Fibroblast of gingiva (primary cell): ENCODE measurements around the gene CCN6.
"Not testable (repeated sequence)": the region's sequence is repeated elsewhere in the genome, so short reads cannot be mapped to it uniquely, and the experiment has no call there.

Experiments used
- DNase-seq: peaks from one replicate; pipeline ENCODE4 v3.0.0-alpha.2; 2011; ENCODE audit warnings: low read depth

CCN6 gene

DNA sequence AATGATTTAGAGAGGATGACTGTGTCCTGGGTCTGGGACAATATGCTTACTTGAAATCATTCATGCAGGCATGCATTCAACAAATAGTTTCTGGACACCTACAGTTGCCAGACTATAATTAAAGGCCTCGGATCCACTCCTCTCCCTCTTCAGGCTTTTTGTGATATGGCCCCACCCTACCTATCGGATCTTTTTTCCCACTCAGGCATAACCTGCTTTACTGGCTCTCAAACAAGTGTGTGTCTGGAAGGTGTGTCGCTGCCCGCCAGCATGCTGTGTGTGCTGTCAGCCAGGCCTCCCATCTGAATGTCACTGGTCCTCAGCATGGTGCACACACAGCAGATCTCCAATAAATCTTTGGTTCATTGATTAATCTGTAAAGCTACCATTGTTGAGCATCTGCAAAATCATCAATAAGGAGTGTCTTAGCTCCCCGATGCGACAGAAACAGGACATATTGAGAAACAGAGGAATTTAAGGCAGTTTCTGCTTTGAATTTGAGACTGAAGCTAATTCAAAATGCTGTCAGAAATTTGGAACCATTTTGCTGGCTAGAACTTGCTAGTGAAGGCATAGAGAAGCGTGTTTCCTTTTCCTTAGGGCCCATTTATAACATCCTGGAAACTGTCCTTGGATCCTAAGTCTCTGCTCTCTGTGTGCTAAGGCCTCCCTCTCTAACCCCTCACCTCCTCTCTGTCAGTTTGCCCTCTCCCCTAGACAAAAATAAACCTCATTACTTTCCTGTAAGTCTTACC is 23.5 kb upstream of the CCN6 start:
- DNase-seq: no peak

DNA sequence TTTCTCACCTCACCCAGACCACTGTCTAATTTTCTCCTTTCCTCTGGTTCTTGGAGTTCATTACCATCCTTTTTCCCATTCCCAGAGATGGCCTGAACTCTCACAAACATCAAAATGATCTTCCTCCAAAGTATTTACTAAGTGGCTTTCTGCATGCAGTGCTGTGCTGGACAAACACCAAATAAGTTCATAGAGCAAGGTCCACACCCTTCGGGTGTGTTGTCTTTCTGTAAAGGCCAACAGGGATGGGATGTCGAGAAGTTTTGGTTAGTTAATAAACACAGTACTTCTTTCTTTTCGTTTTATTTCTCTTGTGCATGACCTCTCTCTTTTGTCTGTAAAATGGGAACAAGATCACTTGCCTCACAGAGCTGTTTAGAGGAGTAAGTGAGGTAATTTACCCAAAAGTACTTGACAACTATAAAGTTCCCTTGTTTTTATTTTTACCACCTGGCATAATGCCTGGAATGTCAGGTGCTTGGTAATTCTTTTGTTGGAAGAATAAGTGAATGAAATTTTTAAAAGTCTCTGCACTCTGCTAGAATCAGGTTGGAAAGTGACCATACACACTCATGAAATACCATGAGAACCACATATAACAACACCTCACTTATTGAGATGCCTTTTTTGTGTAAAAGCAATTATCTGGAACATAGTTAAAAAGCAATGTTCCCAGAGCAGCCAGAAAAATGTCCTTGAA is 22.8 kb upstream of the CCN6 start:
- DNase-seq: no peak

DNA sequence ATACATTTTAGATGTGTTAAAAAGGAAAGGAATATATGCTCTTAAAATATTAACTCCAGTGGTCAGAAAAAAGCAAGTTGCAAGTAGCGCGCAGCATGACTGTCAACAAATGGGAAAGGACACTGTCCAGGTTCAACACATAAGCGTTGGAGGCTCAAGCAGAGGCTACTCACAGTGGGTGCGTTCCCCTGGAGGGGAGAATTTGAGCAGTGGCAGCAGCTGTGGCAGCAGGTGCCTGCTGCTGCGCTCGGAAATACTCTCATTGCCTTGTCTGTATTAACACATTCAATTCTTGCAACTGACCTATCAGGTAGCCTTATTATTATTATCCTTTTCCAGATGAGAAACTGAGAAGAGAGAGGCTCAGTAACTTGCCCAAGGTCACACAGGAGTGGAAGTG is 21.9 kb upstream of the CCN6 start:
- no peak for DNase-seq

GRCh38 chr6:112032728-112033127 is 21.2 kb upstream of the CCN6 start:
- no peak for DNase-seq

- DNase-seq: no peak
Observed at GRCh38 chr6:112033791-112034615, 19.9 kb upstream of the CCN6 start.

DNA sequence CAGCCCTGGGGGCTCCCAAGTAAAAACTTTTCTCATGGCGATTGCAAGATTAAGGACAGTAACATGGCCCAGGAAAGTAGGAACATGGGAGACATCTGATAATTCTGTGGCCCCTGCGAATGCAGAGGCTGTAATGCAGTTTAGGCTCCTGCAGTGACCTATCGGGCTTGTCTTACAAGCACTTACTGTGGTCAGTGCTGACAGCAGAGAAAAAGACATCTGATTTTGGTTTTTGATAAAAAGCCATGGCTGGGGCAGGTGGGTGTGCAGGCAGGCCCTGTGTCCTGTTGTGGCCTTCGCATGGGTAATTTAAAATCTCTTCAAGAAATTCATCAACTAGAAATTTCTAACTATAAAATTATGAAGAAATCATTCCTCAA is 19.3 kb upstream of the CCN6 start:
- no peak for DNase-seq

- DNase-seq: no peak
Observed at GRCh38 chr6:112036088-112036637, 17.7 kb upstream of the CCN6 start.

DNA sequence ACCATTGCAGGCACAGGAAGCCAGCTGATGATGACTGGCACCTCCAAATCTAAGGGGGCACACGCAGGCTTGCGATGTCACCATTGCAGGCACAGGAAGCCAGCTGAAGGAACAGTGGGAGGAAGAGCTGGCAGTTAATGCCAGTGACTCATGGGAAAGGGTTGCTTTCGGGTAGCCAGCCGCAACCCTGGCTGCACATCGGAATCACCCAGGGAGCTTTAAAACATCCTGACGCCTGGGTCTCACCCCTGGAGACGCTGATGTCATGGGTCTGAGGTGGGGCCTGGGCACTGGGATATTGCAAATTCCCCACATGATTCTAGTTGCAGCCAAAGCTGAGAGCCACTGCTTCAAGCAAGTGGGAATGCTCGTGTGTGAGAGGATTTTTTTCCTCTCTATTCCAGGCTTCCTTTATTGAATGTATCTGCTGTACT is 16.1 kb upstream of the CCN6 start:
- peak; percentile 97 for DNase-seq

GRCh38 chr6:112038268-112038667 is 15.6 kb upstream of the CCN6 start:
- peak; percentile 36 for DNase-seq

- DNase-seq: peak; percentile 23
Observed at GRCh38 chr6:112038756-112039430, 15.0 kb upstream of the CCN6 start.

GRCh38 chr6:112039431-112039770 is 14.5 kb upstream of the CCN6 start:
- no peak for DNase-seq

- no peak for DNase-seq
Observed at GRCh38 chr6:112040956-112041355, 12.9 kb upstream of the CCN6 start.

GRCh38 chr6:112041535-112041934 is 12.4 kb upstream of the CCN6 start:
- no peak for DNase-seq

DNA sequence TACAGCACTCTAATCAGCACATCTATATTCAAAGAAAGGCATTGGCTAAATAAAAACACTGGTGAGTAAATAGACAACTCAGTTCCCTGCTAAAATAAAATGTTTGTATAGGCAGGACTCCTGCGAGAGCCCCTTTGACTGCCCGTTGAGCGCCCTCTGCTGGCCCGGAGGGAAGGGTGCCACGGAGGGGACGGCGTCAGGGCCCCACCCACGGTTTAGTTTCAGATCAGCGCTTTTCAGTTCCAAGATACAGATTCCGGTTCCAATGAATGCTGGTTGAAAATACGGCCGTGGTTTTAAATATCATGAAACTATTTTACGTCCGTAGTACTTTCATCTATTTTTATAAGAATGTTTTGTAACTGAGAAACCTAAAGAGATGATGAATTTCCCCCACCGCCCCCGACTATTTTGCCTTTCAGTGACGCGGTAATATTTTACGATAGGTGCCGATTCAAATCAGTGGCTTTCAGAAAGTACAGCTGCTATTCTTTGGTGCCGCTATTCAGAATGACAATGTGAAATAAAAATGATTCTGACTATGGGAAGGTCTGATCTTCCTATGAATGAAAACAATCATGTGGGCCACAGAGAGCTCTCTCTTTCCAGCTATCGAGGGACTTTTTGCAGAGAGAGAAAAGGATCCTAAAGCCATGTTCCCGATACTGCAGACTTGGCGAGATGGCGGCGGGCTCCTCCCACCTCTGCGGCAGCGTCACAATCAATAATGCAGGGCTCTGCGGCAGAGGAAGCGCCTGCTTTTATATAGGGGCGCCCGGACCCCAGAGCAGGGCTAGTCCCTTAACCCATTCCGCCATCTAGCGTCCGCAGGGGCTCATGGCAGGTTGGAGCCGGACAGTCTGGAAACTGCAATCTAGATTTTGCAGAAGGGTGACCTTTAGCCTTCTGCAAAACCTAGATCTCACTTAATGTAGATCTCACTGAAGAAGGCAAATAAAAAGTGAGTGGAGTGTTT is 10.6 kb upstream of the CCN6 start:
- peak; percentile 88 for DNase-seq

GRCh38 chr6:112044196-112044595 is 9.7 kb upstream of the CCN6 start:
- DNase-seq: no peak

DNA sequence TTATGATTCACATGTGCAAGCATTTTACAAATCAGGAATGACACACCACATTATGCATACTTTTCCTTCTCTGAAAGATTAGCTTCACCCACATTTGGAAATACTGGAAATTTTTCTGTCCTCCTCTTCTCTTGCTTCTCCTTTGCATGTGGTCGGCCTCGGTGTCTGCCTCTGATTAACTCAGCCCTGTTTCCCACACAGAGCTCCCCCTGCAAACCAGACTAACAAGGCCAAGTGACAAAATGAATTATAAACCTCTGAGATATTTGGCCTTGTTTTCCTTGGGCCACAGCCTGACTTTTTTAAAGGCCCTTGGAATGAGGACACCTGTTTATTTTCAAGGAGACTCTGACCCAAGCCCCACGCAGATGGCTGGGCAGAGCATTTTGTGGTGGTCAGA is 9.0 kb upstream of the CCN6 start:
- peak; percentile 84 for DNase-seq

DNA sequence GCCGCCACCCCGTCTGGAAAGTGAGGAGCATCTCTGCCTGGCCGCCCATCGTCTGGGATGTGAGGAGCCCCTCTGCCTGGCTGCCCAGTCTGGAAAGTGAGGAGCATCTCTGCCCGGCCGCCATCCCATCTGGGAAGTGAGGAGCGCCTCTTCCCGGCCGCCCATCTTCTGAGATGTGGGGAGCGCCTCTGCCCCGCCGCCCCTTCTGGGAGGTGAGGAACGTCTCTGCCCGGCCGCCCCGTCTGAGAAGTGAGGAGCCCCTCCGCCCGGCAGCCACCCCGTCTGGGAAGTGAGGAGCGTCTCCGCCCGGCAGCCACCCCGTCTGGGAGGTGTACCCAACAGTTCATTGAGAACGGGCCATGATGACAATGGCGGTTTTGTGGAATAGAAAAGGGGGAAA is 6.4 kb upstream of the CCN6 start:
- not testable (repeated sequence) for DNase-seq

DNA sequence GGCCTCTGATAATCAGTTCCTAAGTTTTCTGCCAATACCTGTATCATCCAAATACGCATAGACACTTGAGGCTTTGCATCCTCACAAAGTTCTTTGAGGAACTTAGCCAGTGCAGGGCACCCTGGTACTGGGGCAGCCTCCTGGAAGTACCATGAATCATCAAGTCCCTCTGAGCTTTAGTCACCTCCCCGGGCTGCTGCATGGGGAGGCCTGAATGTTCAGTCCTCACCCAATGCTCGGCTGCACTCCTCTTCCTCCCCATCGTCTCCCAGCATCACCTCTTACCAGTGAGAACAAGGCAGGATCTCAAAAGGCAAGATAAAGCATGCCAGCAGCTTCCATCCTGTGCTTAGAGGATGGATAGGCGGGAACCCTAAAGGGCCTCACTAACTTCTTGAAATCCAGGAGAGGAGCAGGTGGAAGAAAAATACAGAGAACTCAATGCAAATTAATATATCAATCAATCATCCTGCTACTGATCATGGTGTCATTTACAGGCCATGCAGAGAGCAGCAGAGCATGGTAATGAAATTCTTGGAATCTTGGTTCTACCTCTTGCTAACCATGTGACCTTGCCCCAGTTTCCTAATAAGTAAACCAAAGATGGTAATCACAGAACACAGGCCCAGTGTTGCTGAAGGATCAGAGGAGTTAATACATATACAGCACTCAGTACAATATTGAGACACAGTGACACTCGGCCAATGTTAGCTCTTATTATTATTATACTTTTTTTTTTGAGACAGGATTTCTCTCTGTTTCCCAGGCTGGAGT is 4.7 kb upstream of the CCN6 start:
- DNase-seq: no peak

DNA sequence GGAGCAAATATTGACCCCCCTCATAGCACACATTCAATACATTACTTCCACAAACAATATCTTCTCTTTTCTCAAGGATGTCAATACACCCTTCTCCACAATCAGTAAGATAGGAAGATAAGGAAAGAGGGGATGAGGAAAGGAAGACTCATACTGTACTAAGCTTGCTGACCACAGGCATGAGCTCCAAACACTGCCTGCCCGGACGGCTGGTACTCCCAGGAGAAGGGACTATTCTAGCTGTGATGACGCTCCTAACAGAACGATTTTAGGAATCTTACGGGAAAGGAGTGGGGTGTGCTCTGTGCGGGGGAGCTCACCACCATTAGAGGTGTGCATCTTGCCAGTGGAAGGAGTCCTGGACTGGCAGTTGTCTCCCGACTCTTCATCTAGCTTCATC is 3.9 kb upstream of the CCN6 start:
- no peak for DNase-seq

- DNase-seq: no peak
Observed at GRCh38 chr6:112050429-112050828, 3.5 kb upstream of the CCN6 start.
